Loucy (cell line): ENCODE measurements around the gene RASD1.

Source experiments
- CTCF ChIP-seq: fragments of 200-600 bp; sonication (generic); conservative IDR thresholded peaks from 2 replicates; pipeline ENCODE4 v1.5.1; 2014; ENCODE audit warnings: mild to moderate bottlenecking, antibody characterized with exemption, low read length
- EZH2phosphoT487 ChIP-seq: fragments of 200-600 bp; IDR thresholded peaks from 2 replicates; pipeline ENCODE4 v1.6.1; 2018; ENCODE audit warnings: antibody characterized with exemption, mild to moderate bottlenecking, moderate library complexity, borderline replicate concordance

GRCh38 chr17:17539591-17539990 lies 43.4 kb upstream of the RASD1 start:
- TF ChIP-seq CTCF: no peak
- no peak for TF ChIP-seq EZH2phosphoT487
